Spinal cord (tissue), 10 donors: ENCODE measurements around the gene ACSF3. TPM values are rescaled to one million over a fixed set of nuclear protein-coding genes. Genes with fewer than 3 reads are reported as not detected.
"Not testable (repeated sequence)": the region's sequence is repeated elsewhere in the genome, so short reads cannot be mapped to it uniquely, and the experiment has no call there.

Experiments used
- DNase-seq, 6 donors: peaks; one replicate each; pipeline versions ENCODE4 v3.0.0 to v3.0.0-alpha.2; 2013 to 2015; ENCODE audit warnings: low spot score in 6 of 6, low read depth in 4 of 6
- H3K27ac ChIP-seq: one replicate; pipeline ENCODE4 v1.5.1; 2013; ENCODE audit warnings: low read depth, low read length, control low read depth
- H3K27me3 ChIP-seq: one replicate; pipeline ENCODE4 v1.6.1; 2013; ENCODE audit warnings: low read length; ENCODE audit not compliant: control insufficient read depth, insufficient read depth
- H3K36me3 ChIP-seq: one replicate; pipeline ENCODE4 v1.6.1; 2013; ENCODE audit warnings: low read length; ENCODE audit not compliant: control insufficient read depth, insufficient read depth
- H3K4me1 ChIP-seq: one replicate; pipeline ENCODE4 v1.6.1; 2013; ENCODE audit warnings: low read length; ENCODE audit not compliant: control insufficient read depth, insufficient read depth
- H3K4me3 ChIP-seq: one replicate; pipeline ENCODE4 v1.5.1; 2013; ENCODE audit warnings: low read depth, low read length, control low read depth
- H3K9me3 ChIP-seq: one replicate; pipeline ENCODE4 v1.6.1; 2013; ENCODE audit warnings: low read length; ENCODE audit not compliant: control insufficient read depth, insufficient read depth
- WGBS: methylation state at CpG from one replicate; pipeline ENCODE4 v1.1.5; 2013; ENCODE audit warnings: missing lambda C conversion rate; ENCODE audit not compliant: insufficient coverage; 5-methylcytosine and 5-hydroxymethylcytosine counted together
- polyA plus RNA-seq, 2 donors: library from polyadenylated mRNA; unstranded; fragments of 120-200 nt; gene quantifications; one replicate each; pipeline ENCODE4 v1.2.1, GENCODE V29; 2013; ENCODE audit not compliant: insufficient read length in 2 of 2
- total RNA-seq, 2 donors: library from RNA; depleted of rRNA in 1 of 2; stranded (reverse); fragments of 120-200 nt in 1 of 2; fragments of >200 nt in 1 of 2; gene quantifications; one replicate each; pipeline versions ENCODE4 v1.2.3 to v1.2.4, GENCODE V29; 2013 to 2014
- donor health status: healthy.

ACSF3 gene
- total and polyA plus RNA-seq, 4 donors: 15.1 to 35.8 (median 29.0) TPM

DNA sequence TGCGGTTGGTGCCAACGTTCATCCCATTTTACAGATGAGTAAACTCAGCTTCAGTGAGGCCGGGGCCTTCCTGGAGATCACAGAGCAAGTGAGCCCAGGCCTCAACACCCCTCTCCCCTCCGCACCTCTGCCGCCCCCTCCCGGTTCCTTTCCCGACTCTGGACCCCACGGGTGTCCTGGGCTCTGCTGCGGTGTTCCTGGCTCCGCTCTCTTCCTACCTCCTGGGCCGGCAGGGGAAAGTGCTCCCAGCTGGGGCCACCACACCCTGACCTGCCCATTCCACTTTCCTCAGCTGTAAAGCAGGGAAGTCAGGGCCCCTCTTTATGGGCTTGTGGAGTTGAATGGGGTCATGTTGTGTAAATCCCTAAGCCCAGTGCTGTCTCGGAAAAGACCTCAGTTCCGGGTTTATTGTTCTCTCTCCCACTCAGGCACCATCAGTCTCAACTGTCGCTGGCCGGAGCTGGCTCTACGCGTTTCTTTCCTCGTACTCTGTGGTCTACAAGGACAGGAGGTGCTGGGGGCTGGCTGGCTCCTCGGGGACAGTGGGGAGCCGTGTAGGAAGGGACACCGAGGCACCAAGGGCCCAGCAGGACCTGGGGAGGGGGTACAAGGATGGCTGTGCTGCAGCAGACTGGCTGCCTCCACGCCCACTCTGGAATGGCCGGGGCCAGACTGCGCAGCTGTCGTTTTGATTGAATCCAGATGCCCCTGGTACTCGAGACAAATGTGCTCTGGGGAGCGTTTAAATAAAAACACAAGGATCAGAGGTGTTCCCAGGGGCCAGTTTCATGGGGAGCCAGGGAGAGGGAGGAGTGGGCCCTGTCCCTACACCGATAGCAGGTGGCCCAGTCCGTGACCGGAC lies 21.7 kb upstream of the ACSF3 start:
- Histone ChIP-seq H3K27ac (peak overlapping the region; percentile 22), H3K4me1 (peaks cover 14% of the 10 kb centered on the region), H3K36me3 (no peaks in the 10 kb centered on the region), H3K9me3 (no peaks in the 10 kb centered on the region), H3K27me3 (no peaks in the 10 kb centered on the region), H3K4me3 (no peak overlapping the region)
- peak in 2 of 6 donors; percentile 51 to 53 for DNase-seq
- WGBS: 36% methylated on average over 25 of the region's 30 CpGs

DNA sequence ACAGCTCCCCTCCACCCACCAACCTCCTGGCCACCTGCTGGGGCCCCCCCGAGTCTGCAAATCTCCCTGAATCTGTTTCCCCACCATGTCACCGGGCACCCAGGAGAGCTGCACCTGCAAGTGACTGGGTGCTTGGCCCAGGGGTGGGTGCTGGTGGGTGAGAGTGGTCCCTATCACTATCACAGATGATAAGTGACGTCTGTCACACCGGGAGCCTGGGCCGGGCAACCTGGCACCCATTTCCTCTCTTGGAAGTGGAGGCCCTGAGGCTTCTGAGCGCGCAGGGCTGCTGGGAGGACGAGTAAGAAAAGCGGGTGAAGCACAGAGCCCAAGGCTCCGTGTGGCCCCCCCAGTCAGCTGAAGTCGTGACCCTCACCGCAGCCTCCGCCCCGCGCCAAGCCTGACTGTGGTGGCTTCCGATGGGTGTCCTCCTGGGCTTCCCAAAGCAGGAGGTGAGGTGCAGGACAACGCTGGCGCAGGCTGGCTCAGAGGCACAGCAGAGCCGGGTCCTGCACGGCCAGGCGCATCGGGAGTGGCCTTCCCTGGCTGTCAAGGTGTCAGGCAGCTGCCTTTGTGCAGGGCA lies 21.0 kb upstream of the ACSF3 start:
- 97% methylated on average over 20 of the region's 22 CpGs for WGBS
- Histone ChIP-seq H3K27ac (no peak overlapping the region), H3K27me3 (no peaks in the 10 kb centered on the region), H3K4me1 (peaks cover 14% of the 10 kb centered on the region), H3K4me3 (no peak overlapping the region), H3K36me3 (no peaks in the 10 kb centered on the region), H3K9me3 (no peaks in the 10 kb centered on the region)
- DNase-seq: no peak

DNA sequence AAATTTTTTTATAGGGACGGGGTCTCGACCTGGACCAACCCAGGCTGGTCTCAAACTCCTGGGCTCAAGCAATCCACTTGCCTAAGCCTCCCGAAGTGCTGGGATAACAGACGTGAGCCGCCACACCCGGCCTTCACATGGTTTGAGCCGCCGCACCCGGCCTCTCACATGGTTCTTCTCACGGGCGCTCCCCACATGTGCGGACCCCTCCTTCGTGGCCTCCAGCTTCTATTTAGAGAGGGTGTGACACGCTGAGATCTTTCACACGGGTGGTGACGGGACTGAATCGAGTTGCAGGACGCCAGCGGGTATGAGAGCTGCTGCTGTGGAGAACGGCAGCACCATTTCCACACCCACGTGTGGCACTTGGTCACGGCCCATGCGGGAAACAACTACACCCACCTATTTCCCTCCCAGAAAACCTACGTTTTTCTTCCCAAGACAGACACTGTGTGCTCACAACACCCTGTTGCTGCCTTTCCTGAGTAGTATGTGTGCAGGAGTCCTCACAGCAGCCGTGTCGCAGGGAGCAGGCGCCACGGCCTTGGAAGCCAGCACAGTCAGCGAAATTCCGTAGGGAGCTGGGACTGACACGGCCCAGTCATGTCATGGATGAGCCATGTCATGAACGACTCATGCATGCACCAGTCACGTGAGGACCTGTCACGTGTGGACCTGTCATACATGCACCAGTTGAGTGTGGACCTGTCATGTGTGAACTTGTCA lies 20.1 kb upstream of the ACSF3 start:
- no peak overlapping the region for H3K4me3 ChIP-seq
- peaks cover 14% of the 10 kb centered on the region for H3K4me1 ChIP-seq
- DNase-seq: no peak
- H3K36me3 ChIP-seq: no peaks in the 10 kb centered on the region
- WGBS: 95% methylated on average over 33 of the region's 34 CpGs
- H3K27ac ChIP-seq: no peak overlapping the region
- no peaks in the 10 kb centered on the region for H3K27me3 ChIP-seq
- no peaks in the 10 kb centered on the region for H3K9me3 ChIP-seq

DNA sequence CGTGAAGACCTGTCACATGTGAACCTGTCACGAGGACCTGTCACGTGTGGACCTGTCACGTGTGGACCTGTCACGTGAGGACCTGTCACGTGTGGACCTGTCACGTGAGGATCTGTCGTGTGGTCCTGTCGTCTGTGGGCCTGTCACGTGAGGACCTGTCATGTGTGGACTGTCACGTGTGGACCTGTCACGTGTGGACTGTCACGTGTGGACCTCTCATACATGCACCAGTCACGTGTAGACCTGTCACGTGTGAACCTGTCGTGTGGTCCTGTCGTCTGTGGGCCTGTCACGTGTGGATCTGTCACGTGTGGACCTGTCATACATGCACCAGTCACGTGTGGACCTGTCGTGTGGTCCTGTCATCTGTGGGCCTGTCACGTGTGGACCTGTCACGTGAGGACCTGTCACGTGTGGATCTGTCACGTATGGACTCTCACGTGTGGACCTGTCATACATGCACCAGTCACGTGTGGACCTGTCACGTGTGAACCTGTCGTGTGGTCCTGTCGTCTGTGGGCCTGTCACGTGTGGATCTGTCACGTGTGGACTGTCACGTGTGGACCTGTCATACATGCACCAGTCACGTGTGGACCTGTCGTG lies 19.5 kb upstream of the ACSF3 start:
- not testable (repeated sequence) for H3K4me3 ChIP-seq, H3K27ac ChIP-seq, DNase-seq, H3K36me3 ChIP-seq, H3K27me3 ChIP-seq, H3K9me3 ChIP-seq
- peaks cover 14% of the 10 kb centered on the region for H3K4me1 ChIP-seq
- WGBS: 95% methylated on average over 35 of the region's 35 CpGs

DNA sequence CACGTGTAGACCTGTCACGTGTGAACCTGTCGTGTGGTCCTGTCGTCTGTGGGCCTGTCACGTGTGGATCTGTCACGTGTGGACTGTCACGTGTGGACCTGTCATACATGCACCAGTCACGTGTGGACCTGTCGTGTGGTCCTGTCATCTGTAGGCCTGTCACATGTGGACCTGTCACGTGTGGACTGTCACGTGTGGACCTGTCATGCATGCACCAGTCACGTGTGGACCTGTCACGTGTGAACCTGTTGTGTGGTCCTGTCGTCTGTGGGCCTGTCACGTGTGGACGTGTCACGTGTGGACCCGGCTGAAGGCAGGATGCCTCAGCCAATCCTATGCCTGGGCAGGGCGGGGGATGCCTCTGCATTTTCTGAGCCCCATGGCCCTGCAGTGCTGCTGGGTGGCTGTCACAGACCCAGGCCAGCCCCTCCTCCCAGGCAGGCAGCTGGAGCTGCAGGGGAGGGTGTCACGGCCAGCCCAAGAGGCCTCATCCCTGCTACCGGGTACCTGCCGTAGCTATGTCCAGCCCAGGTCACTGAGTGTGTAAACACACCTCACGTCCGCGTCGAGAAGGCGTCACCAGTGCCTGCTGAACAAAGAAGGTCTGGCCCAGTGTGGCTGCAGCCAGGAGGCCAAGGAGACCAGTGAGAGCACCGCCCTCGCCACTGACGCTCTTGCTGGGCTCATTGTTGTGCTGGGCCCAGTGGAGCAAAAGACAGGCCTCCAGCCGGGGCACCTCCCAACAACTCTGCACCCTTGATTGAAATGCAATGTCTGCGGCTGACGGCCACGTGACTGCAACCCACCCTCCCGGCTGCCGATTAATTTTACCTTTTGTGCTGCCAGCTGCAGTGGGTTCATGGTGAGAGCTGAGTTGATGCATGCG lies 18.6 kb upstream of the ACSF3 start:
- H3K4me1 ChIP-seq: peaks cover 20% of the 10 kb centered on the region
- no peaks in the 10 kb centered on the region for H3K36me3 ChIP-seq
- no peak overlapping the region for H3K27ac ChIP-seq
- no peak overlapping the region for H3K4me3 ChIP-seq
- 93% methylated on average over 30 of the region's 37 CpGs for WGBS
- no peak for DNase-seq
- no peaks in the 10 kb centered on the region for H3K27me3 ChIP-seq
- H3K9me3 ChIP-seq: no peaks in the 10 kb centered on the region

DNA sequence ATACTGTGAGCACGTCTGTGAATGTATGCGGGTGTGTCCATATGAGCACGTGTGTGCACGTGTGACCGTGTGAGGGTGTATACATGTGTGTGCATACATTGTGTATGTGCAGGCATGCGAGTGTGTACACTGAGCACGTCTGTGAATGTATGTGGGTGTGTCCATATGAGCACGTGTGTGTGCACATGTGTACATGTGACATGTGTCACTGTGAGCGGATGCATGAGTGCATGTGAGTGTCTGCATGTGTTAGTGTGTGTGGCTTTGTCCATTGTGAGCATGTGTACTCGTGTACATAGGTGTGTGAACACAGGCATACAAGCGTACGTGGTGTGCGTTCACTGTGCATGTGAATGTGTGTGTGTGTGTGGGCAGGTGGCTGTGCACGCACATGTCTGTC lies 17.5 kb upstream of the ACSF3 start:
- Histone ChIP-seq H3K4me1 (peaks cover 24% of the 10 kb centered on the region), H3K27me3 (no peaks in the 10 kb centered on the region), H3K9me3 (no peaks in the 10 kb centered on the region), H3K27ac (no peak overlapping the region), H3K36me3 (no peaks in the 10 kb centered on the region), H3K4me3 (no peak overlapping the region)
- 95% methylated on average over 14 of the region's 14 CpGs for WGBS
- DNase-seq: no peak

DNA sequence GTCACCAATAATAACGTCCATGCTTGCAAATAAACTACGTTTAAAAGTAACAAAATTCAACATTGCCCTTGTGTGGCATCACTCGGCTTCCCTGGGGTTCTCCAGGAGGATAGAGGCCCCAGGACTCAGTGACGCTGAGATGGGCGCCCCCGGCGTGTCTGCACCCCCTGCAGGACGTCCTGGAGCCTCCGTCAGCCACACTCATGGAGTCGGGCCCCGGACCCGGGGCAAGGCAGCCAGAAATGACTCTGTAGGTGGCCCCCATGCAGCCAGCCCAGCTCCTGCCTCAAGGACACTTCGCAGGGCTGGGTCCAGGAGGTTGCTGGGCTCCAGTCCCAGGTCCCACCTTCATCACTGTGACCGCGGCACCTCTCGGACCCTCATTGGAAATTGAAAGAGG lies 16.6 kb upstream of the ACSF3 start:
- DNase-seq: no peak
- WGBS: 84% methylated on average over 16 of the region's 16 CpGs
- peaks cover 15% of the 10 kb centered on the region for H3K4me1 ChIP-seq
- H3K27me3 ChIP-seq: no peaks in the 10 kb centered on the region
- no peaks in the 10 kb centered on the region for H3K9me3 ChIP-seq
- no peak overlapping the region for H3K27ac ChIP-seq
- H3K4me3 ChIP-seq: no peak overlapping the region
- H3K36me3 ChIP-seq: no peaks in the 10 kb centered on the region

DNA sequence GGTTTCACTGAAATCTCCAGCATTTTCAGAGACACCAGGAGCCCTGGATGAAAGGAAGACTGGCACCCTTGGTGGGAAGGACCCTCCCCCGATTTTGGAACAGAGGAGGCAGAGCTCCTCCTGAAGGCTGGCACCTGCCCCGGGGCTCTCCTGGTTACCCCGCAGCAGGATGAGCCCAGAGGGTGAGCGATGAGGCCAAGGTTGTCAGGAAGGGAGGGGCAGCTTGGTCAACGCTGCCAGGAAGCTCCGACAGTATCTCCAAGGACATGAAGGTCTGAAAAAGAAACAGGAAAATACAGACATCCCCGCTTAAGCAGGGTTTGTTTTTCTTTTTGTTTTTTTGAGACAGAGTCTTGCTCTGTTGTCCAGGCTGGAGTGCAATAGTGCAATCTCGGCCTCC lies 15.5 kb upstream of the ACSF3 start:
- Histone ChIP-seq H3K27me3 (no peaks in the 10 kb centered on the region), H3K4me1 (peaks cover 10% of the 10 kb centered on the region), H3K36me3 (no peaks in the 10 kb centered on the region), H3K27ac (no peak overlapping the region), H3K9me3 (no peaks in the 10 kb centered on the region), H3K4me3 (no peak overlapping the region)
- DNase-seq: no peak
- 89% methylated on average over 8 of the region's 8 CpGs for WGBS
